ENCODE measurements around the gene SYNJ2. TPM values are rescaled to one million over a fixed set of nuclear protein-coding genes. Genes with fewer than 3 reads are reported as not detected.

Gene SYNJ2
- polyA plus RNA-seq, 2 of the 4 experiments (the other 2 are of a cell fraction) = 22.3 to 26.5 TPM

DNA sequence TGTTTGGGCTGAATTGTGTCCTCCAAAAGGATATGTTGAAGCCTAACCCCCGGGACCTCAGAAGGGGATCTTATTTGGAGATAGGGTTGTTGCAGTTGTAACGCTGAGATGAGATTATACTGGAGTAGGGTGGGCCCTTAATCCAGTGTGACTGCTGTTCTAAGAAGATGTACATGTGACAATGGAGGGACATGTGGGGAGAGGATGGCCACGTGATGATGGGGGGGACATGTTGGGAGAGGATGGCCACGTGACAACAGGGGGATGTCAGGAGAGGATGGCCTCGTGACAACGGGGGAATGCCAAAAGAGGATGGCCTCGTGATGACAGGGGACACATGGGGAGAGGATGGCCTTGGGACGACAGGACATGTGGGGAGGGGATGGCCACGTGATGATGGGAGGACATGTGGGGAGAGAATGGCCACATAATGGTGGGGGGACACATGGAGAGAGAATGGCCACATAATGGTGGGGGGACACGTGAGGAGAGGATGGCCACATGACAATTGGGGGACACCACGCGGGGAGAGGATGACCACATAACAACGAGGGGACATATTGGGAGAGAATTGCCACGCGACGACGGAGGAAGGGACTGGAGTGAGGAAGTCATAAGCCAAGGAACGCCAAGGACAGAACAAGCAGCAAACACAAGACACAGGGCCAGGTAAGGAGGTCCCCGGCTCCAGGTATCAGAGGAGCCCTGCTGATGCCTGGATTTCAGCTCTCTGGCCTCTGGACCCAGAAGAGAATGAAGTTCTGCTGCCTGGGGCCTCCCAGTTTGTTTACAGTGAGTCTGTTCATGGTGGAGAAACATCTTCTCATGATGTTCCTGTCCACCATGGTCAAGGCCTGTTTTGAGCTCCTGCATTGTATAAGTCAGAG, 29.2 kb downstream of the SYNJ2 start:
- POLR2A ChIA-PET = no interaction called here
- Histone ChIP-seq H3K4me2 (no peak overlapping the region), H3K9me3 (no peaks in the 10 kb centered on the region), H3K4me3 (no peak overlapping the region), H3K27ac (no peak overlapping the region), H3K4me1 (peaks cover 34% of the 10 kb centered on the region)
- no peak for TF ChIP-seq FOSL2 (IDR thresholded peaks at IDR 0.05)
- no peak for TF ChIP-seq FOSL2 (CRISPR knock-in tag; IDR thresholded peaks at IDR 0.05)
- no peak for TF ChIP-seq RCOR1 (IDR thresholded peaks at IDR 0.05; ENCODE audit: low read depth, low read length)
- no peak for TF ChIP-seq HOXB13 (CRISPR knock-in tag; IDR thresholded peaks at IDR 0.05; ENCODE audit: low read depth)
- no peak for TF ChIP-seq MAFK (IDR thresholded peaks at IDR 0.05; ENCODE audit: partially characterized antibody)
- TF ChIP-seq RAD21 (conservative IDR thresholded peaks at IDR 0.05 in 1 of 2, IDR thresholded peaks at IDR 0.05 in 1 of 2) = no peak
- no peak for TF ChIP-seq MAZ (IDR thresholded peaks at IDR 0.05; ENCODE audit: borderline replicate concordance, low read depth, low read length)
- TF ChIP-seq SMC3 (IDR thresholded peaks at IDR 0.05) = no peak
- TF ChIP-seq, protein P1, sequence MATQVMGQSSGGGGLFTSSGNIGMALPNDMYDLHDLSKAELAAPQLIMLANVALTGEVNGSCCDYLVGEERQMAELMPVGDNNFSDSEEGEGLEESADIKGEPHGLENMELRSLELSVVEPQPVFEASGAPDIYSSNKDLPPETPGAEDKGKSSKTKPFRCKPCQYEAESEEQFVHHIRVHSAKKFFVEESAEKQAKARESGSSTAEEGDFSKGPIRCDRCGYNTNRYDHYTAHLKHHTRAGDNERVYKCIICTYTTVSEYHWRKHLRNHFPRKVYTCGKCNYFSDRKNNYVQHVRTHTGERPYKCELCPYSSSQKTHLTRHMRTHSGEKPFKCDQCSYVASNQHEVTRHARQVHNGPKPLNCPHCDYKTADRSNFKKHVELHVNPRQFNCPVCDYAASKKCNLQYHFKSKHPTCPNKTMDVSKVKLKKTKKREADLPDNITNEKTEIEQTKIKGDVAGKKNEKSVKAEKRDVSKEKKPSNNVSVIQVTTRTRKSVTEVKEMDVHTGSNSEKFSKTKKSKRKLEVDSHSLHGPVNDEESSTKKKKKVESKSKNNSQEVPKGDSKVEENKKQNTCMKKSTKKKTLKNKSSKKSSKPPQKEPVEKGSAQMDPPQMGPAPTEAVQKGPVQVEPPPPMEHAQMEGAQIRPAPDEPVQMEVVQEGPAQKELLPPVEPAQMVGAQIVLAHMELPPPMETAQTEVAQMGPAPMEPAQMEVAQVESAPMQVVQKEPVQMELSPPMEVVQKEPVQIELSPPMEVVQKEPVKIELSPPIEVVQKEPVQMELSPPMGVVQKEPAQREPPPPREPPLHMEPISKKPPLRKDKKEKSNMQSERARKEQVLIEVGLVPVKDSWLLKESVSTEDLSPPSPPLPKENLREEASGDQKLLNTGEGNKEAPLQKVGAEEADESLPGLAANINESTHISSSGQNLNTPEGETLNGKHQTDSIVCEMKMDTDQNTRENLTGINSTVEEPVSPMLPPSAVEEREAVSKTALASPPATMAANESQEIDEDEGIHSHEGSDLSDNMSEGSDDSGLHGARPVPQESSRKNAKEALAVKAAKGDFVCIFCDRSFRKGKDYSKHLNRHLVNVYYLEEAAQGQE (IDR thresholded peaks at IDR 0.05) = no peak
- TF ChIP-seq TFCP2L1 (CRISPR knock-in tag; IDR thresholded peaks at IDR 0.05) = no peak
- TF ChIP-seq, protein P2, sequence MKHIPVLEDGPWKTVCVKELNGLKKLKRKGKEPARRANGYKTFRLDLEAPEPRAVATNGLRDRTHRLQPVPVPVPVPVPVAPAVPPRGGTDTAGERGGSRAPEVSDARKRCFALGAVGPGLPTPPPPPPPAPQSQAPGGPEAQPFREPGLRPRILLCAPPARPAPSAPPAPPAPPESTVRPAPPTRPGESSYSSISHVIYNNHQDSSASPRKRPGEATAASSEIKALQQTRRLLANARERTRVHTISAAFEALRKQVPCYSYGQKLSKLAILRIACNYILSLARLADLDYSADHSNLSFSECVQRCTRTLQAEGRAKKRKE (CRISPR knock-in tag; IDR thresholded peaks at IDR 0.05; ENCODE audit: low read depth) = no peak
- TF ChIP-seq, protein P3, sequence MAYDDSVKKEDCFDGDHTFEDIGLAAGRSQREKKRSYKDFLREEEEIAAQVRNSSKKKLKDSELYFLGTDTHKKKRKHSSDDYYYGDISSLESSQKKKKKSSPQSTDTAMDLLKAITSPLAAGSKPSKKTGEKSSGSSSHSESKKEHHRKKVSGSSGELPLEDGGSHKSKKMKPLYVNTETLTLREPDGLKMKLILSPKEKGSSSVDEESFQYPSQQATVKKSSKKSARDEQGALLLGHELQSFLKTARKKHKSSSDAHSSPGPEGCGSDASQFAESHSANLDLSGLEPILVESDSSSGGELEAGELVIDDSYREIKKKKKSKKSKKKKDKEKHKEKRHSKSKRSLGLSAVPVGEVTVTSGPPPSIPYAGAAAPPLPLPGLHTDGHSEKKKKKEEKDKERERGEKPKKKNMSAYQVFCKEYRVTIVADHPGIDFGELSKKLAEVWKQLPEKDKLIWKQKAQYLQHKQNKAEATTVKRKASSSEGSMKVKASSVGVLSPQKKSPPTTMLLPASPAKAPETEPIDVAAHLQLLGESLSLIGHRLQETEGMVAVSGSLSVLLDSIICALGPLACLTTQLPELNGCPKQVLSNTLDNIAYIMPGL (CRISPR knock-in tag; IDR thresholded peaks at IDR 0.05; ENCODE audit: borderline replicate concordance) = no peak
- TF ChIP-seq KDM1A (IDR thresholded peaks at IDR 0.05; ENCODE audit: low read depth) = no peak
- TF ChIP-seq EHF (CRISPR knock-in tag; IDR thresholded peaks at IDR 0.05) = no peak
- no peak for TF ChIP-seq JUNB (IDR thresholded peaks at IDR 0.05)
- no peak for TF ChIP-seq ESRRA (IDR thresholded peaks at IDR 0.05; ENCODE audit: borderline replicate concordance, low read length)
- CTCF ChIA-PET = interaction anchor here (0.9 to 2.2 kb wide), 3 partner anchors 11 to 62 kb away, joined by 4 to 7 read pairs (median 6); no protein-coding TSS in a partner anchor
- ATAC-seq (no peak), FAIRE-seq (no peak), DNase-seq (ENCODE audit: low read depth in 1 of 2, low spot score in 1 of 2) (no peak)
- WGBS (ENCODE audit: missing lambda C conversion rate) = 92% methylated on average over 19 of the region's 19 CpGs

DNA sequence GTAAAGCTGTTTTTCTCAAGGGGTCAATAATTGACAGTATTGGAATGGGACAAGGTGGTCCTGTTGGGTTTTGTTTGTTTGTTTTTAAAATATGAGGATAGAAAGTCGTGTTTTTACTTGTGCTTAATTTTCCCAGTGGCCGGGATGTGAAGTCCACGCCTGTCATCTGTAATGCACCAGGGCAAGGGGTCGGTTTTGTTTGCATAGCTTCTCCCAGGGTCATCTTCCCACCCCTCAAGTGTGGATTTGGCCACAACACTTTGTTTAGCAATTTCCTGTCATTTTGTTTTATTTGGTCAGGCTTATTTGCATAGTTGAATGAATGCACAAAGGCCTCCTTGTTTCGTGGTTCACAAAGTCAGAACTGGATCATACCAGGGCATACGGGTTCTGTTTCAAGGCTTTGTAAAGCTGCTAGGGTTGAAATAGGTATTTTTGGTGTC, 29.8 kb downstream of the SYNJ2 start:
- no peak overlapping the region for H3K4me3 ChIP-seq
- ChIA-PET CTCF (interaction anchor here (0.9 to 2.2 kb wide), 3 partner anchors 10 to 61 kb away, joined by 4 to 7 read pairs (median 6); no protein-coding TSS in a partner anchor), POLR2A (no interaction called here)
- H3K9me3 ChIP-seq = no peaks in the 10 kb centered on the region
- 64% methylated on average over 6 of the region's 6 CpGs for WGBS (ENCODE audit: missing lambda C conversion rate)
- TF ChIP-seq CEBPB (IDR thresholded peaks at IDR 0.05) (no peak), ZFP36 (IDR thresholded peaks at IDR 0.05; ENCODE audit: borderline replicate concordance, partially characterized antibody) (no peak), FOXS1 (CRISPR knock-in tag; IDR thresholded peaks at IDR 0.05) (no peak), CHD4 (IDR thresholded peaks at IDR 0.05; ENCODE audit: borderline replicate concordance) (no peak), FOSB (CRISPR knock-in tag; IDR thresholded peaks at IDR 0.05) (no peak), SREBF2 (IDR thresholded peaks at IDR 0.05) (no peak)
- TF ChIP-seq, protein P4, sequence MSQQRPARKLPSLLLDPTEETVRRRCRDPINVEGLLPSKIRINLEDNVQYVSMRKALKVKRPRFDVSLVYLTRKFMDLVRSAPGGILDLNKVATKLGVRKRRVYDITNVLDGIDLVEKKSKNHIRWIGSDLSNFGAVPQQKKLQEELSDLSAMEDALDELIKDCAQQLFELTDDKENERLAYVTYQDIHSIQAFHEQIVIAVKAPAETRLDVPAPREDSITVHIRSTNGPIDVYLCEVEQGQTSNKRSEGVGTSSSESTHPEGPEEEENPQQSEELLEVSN (IDR thresholded peaks at IDR 0.05; ENCODE audit: borderline replicate concordance, low read depth) = no peak
- TF ChIP-seq, protein P3 (CRISPR knock-in tag; IDR thresholded peaks at IDR 0.05; ENCODE audit: borderline replicate concordance) = no peak
- H3K27ac ChIP-seq = no peak overlapping the region
- no peak for FAIRE-seq
- DNase-seq (ENCODE audit: low read depth in 1 of 2, low spot score in 1 of 2) = no peak
- no peak for ATAC-seq
- peaks cover 34% of the 10 kb centered on the region for H3K4me1 ChIP-seq
- no peak overlapping the region for H3K4me2 ChIP-seq
